K562 (cell line): ENCODE measurements around the gene HPSE2. TPM values are rescaled to one million over a fixed set of nuclear protein-coding genes. Genes with fewer than 3 reads are reported as not detected.

Experiments used
- ATAC-seq: fragments of 200-7000 bp; cut with Tn5 transposase; 3 replicates; pipeline ENCODE4 v1.9.1; 2020; ENCODE audit warnings: moderate library complexity
- BruUV-seq: library from RNA; stranded (reverse); fragments of 400-500 nt; replicated peaks from 2 replicates; lab custom pipeline; 2021; lab: Mats Ljungman, UMichigan
- CTCF ChIA-PET: fragments of 300-600 bp; formaldehyde crosslinking; extraction: SDS; loops from one replicate; lab custom pipeline; 2021; ENCODE audit warnings: low intra/inter-chr PET ratio; lab: Yijun Ruan, JAX
- POLR2A ChIA-PET: fragments of 300-600, 350-650 bp; sonication (Branson Sonifier 250); formaldehyde crosslinking; extraction: SDS; loops from one replicate; lab custom pipeline; 2021; ENCODE audit warnings: antibody characterized with exemption, inconsistent platforms; lab: Yijun Ruan, JAX
- DNase-seq, 4 experiments: peaks; one replicate each; pipeline versions ENCODE4 v3.0.0 to v3.0.0-alpha.2; 2011 to 2018; ENCODE audit warnings: low spot score in 3 of 4, mixed read lengths in 3 of 4; ENCODE audit errors: extremely low read depth in 1 of 4
- FAIRE-seq: peaks from 2 replicates; lab custom pipeline; 2011; peaks lifted over from hg19 to GRCh38; lab: Jason Lieb, UNC
- H2AFZ ChIP-seq: 2 replicates; pipeline ENCODE4 v1.6.0; 2011; ENCODE audit warnings: low read depth, low read length, control low read depth, inconsistent platforms
- H3K27ac ChIP-seq: fragments of 200-600 bp; 3 replicates; pipeline ENCODE4 v1.8.0; 2011; ENCODE audit warnings: low read depth, mild to moderate bottlenecking, control low read depth, inconsistent platforms, low read length, moderate library complexity, mixed read lengths; ENCODE audit errors: extremely low read depth
- H3K27me3 ChIP-seq, 2 experiments: fragments of 300-600 bp in 1 of 2; 2 replicates in 1 of 2; 3 replicates in 1 of 2; pipeline versions ENCODE4 v1.6.0 to v1.8.0; 2011; ENCODE audit warnings: inconsistent platforms in 2 of 2, low read length in 2 of 2, mild to moderate bottlenecking in 1 of 2, mixed read lengths in 1 of 2, moderate library complexity in 1 of 2; ENCODE audit not compliant: control insufficient read depth in 2 of 2, insufficient read depth in 2 of 2
- H3K36me3 ChIP-seq: fragments of 300-600 bp; 3 replicates; pipeline ENCODE4 v1.8.0; 2011; ENCODE audit warnings: mild to moderate bottlenecking, low read length, inconsistent platforms; ENCODE audit not compliant: control insufficient read depth, insufficient read depth
- H3K4me1 ChIP-seq, 2 experiments: fragments of 200-600 bp in 1 of 2; replicated peaks in 1 of 2; 2 replicates in 1 of 2; 3 replicates in 1 of 2; pipeline versions ENCODE4 v1.5.1 to v1.8.0; 2011; ENCODE audit warnings: inconsistent platforms in 2 of 2, low read length in 2 of 2, mild to moderate bottlenecking in 1 of 2, mixed read lengths in 1 of 2, moderate library complexity in 1 of 2; ENCODE audit not compliant: control insufficient read depth in 2 of 2, insufficient read depth in 2 of 2
- H3K4me2 ChIP-seq: 2 replicates; pipeline ENCODE4 v1.6.1; 2011; ENCODE audit warnings: low read length, control low read depth, inconsistent platforms, mixed read lengths; ENCODE audit not compliant: insufficient read depth
- H3K4me3 ChIP-seq: fragments of 200-600 bp; sonication (generic), shearing (Covaris generic); 2 replicates; pipeline ENCODE4 v1.5.1; 2016; ENCODE audit warnings: control low read depth, inconsistent platforms
- H3K79me2 ChIP-seq: fragments of 200-600 bp; 3 replicates; pipeline ENCODE4 v1.8.0; 2011; ENCODE audit warnings: low read length, inconsistent platforms; ENCODE audit not compliant: control insufficient read depth, insufficient read depth
- H3K9ac ChIP-seq, 2 experiments: 2 replicates each; pipeline versions ENCODE4 v1.6.0 to v1.6.1; 2011; ENCODE audit warnings: low read depth in 2 of 2, low read length in 2 of 2, control low read depth in 1 of 2, inconsistent platforms in 1 of 2, mild to moderate bottlenecking in 1 of 2, mixed read lengths in 1 of 2; ENCODE audit not compliant: insufficient read depth in 1 of 2
- H3K9me1 ChIP-seq: one replicate; pipeline ENCODE4 v1.6.0; 2011; ENCODE audit warnings: inconsistent platforms, mild to moderate bottlenecking, low read length, moderate library complexity; ENCODE audit not compliant: control insufficient read depth, insufficient read depth
- H3K9me3 ChIP-seq: replicated peaks from 2 replicates; pipeline ENCODE4 v1.5.1; 2011; ENCODE audit warnings: low read depth, low read length, inconsistent platforms; ENCODE audit not compliant: control insufficient read depth, insufficient read depth
- H4K20me1 ChIP-seq: replicated peaks from 2 replicates; pipeline ENCODE4 v1.6.1; 2011; ENCODE audit warnings: low read length, inconsistent platforms, mixed read lengths; ENCODE audit not compliant: control insufficient read depth, insufficient read depth
- ATF7 ChIP-seq: fragments of 450-650 bp; IDR thresholded peaks from 2 replicates; pipeline ENCODE4 v1.7.1; 2014; ENCODE audit warnings: mild to moderate bottlenecking, moderate library complexity
- FIP1L1 ChIP-seq: fragments of 200-400 bp; formaldehyde crosslinking; IDR thresholded peaks from 2 replicates; pipeline ENCODE4 v1.6.1; 2018; ENCODE audit warnings: mild to moderate bottlenecking, low read depth, low read length; ENCODE audit not compliant: poor library complexity, severe bottlenecking
- PHB2 ChIP-seq: fragments of 450-650 bp; IDR thresholded peaks from 2 replicates; pipeline ENCODE4 v1.6.1; 2017; ENCODE audit warnings: low read depth
- SPI1 ChIP-seq: IDR thresholded peaks from 2 replicates; pipeline ENCODE4 v1.6.1; 2011; ENCODE audit warnings: low read depth, low read length, control low read depth, borderline replicate concordance
- TCF3 ChIP-seq: sonication (generic); formaldehyde crosslinking; IDR thresholded peaks from 2 replicates; pipeline ENCODE4 v1.4.0; 2020; ENCODE audit warnings: mild to moderate bottlenecking, missing genetic modification reagents
- ZNF444 ChIP-seq: fragments of 250-450 bp; sonication (Bioruptor Pico); IDR thresholded peaks from 2 replicates; pipeline ENCODE4 v1.4.0; 2020; ENCODE audit warnings: mild to moderate bottlenecking, moderate library complexity
- ZNF695 ChIP-seq: fragments of 450-650 bp; formaldehyde crosslinking; IDR thresholded peaks from 2 replicates; pipeline ENCODE4 v1.4.0; 2020; ENCODE audit warnings: mild to moderate bottlenecking, moderate library complexity
- WGBS: fragments of 100-300 bp; shearing (Covaris generic); methylation state at CpG from one replicate; pipeline ENCODE4 v1.1.6; 2016; ENCODE audit warnings: low coverage, mixed read lengths; ENCODE audit not compliant: insufficient coverage; ENCODE audit errors: missing lambda C conversion rate; 5-methylcytosine and 5-hydroxymethylcytosine counted together
- in situ Hi-C: fragments of 300-500 bp; cut with MboI; formaldehyde crosslinking; loops from 4 replicates; pipeline ENCODE4 v1.15.0; 2018; ENCODE audit warnings: inconsistent platforms, mixed read lengths
- intact Hi-C: fragments of 100-400 bp; cut with micrococcal nuclease; formaldehyde crosslinking; loops from 2 replicates; pipeline ENCODE4 v1.14.2; 2022
- polyA plus RNA-seq, 8 experiments: library from polyadenylated mRNA; depleted of rRNA in 4 of 8; stranded (reverse) in 5 of 8; unstranded in 3 of 8; fragments of >200 nt; fragmentation: Nextera tagmentation in 2 of 8; fragmentation: Illumina TruSeq in 1 of 8; extraction: Ambion mirVana in 2 of 8; extraction: Trizol in 1 of 8; gene quantifications; 2 replicates each; pipeline versions ENCODE4 v1.2.1 to v1.2.3, GENCODE V29; 2011 to 2014; ENCODE audit warnings: inconsistent platforms in 1 of 8, missing spikeins in 1 of 8
- total RNA-seq, 7 experiments: library from RNA; depleted of rRNA in 6 of 7; stranded (reverse); fragments of >200 nt in 6 of 7; fragmentation: Illumina TruSeq in 2 of 7; extraction: Trizol in 2 of 7; gene quantifications; 2 replicates each; pipeline versions ENCODE4 v1.2.1 to v1.2.3, GENCODE V29; 2011 to 2021; ENCODE audit warnings: low replicate concordance in 1 of 7
- TF ChIP-seq, protein P1 (sequence below), 2 experiments: fragments of 450-650 bp in 1 of 2; sonication (generic) in 1 of 2; formaldehyde crosslinking in 1 of 2; IDR thresholded peaks in 1 of 2; conservative IDR thresholded peaks in 1 of 2; 2 replicates each; pipeline versions ENCODE4 v1.6.1 to v1.8.1; 2016 to 2023; ENCODE audit warnings: mild to moderate bottlenecking in 2 of 2, moderate library complexity in 2 of 2, inconsistent platforms in 1 of 2, missing genetic modification reagents in 1 of 2
- TF ChIP-seq, protein P2 (sequence below): fragments of 450-650 bp; conservative IDR thresholded peaks from 2 replicates; pipeline ENCODE4 v1.6.1; 2016; ENCODE audit warnings: missing genetic modification characterization, low read depth, mild to moderate bottlenecking, missing compliant biosample characterization, moderate library complexity

Gene HPSE2
- total and polyA plus RNA-seq, 9 of the 15 experiments (the other 6 are each of a cell fraction or from before 2014, with no cell fraction given) = 0.03 to 0.10 (median 0.04) TPM; not detected in 2

DNA sequence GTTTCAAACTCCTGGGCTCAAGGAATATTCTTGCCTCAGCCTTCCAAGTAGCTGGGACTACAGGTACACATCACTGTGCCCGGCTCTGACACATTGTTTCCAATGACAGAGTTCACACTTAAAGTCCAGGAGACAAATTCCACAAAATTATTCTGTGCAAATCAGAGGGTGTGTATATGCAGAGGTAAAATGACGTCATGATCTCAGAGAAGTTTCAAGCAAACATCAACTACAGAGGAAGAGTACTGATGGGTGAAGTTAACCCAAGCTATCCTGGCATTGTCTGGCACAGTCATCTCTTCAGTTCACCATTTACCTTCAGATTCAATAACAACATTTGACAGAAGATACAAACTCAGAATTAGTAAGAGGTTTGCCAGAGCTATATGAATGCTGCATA is 388.9 kb downstream of the HPSE2 start:
- Histone ChIP-seq H3K27ac (no peak overlapping the region), H3K9me3 (no peaks in the 10 kb centered on the region), H3K79me2 (no peaks in the 10 kb centered on the region), H2AFZ (no peak overlapping the region), H3K4me2 (no peak overlapping the region), H3K36me3 (no peaks in the 10 kb centered on the region), H3K9ac (no peak overlapping the region), H3K27me3 (no peaks in the 10 kb centered on the region), H3K4me3 (no peak overlapping the region), H3K4me1 (no peaks in the 10 kb centered on the region), H3K9me1 (no peaks in the 10 kb centered on the region), H4K20me1 (no peaks in the 10 kb centered on the region)
- ATAC-seq = no peak
- no peak for DNase-seq
- POLR2A ChIA-PET = interaction anchor here (0.8 kb wide), 1 partner anchor 15 kb away, joined by 3 read pairs; no protein-coding TSS in a partner anchor
- no TSS peak for BruUV-seq
- intact Hi-C loops (no loop called here), in situ Hi-C loops (no loop called here)
- no peak for FAIRE-seq
- TF ChIP-seq ATF7 (peak; percentile 40; the same call in 1 of the 2 replicates), ZNF444 (CRISPR knock-in tag) (no peak), SPI1 (no peak), TCF3 (CRISPR knock-in tag) (no peak), PHB2 (no peak), FIP1L1 (no peak), ZNF695 (CRISPR knock-in tag) (no peak)
- TF ChIP-seq, protein P1, sequence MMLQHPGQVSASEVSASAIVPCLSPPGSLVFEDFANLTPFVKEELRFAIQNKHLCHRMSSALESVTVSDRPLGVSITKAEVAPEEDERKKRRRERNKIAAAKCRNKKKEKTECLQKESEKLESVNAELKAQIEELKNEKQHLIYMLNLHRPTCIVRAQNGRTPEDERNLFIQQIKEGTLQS (IDR thresholded peaks at IDR 0.05) = peak; percentile 58; the same call in 1 of the 2 replicates
- TF ChIP-seq, protein P1 (CRISPR knock-in tag; conservative IDR thresholded peaks at IDR 0.05) = no peak
- TF ChIP-seq, protein P2, sequence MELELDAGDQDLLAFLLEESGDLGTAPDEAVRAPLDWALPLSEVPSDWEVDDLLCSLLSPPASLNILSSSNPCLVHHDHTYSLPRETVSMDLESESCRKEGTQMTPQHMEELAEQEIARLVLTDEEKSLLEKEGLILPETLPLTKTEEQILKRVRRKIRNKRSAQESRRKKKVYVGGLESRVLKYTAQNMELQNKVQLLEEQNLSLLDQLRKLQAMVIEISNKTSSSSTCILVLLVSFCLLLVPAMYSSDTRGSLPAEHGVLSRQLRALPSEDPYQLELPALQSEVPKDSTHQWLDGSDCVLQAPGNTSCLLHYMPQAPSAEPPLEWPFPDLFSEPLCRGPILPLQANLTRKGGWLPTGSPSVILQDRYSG (tag) = no peak
- WGBS = 20% methylated on average over 2 of the region's 2 CpGs
- CTCF ChIA-PET = no interaction called here
